Neural crest cell (in vitro differentiated cells): Measurements from ENCODE around the gene WNT2B. TPM values are rescaled to one million over a fixed set of nuclear protein-coding genes. Genes with fewer than 3 reads are reported as not detected.
"Not testable (repeated sequence)": the region's sequence is repeated elsewhere in the genome, so short reads cannot be mapped to it uniquely, and the experiment has no call there.

ENCODE experiments used
- DNase-seq: peaks from one replicate; pipeline ENCODE4 v3.0.0; 2021; ENCODE audit warnings: low read depth, mixed read lengths, low spot score
- H3K27ac Mint-ChIP-seq: one replicate; pipeline ENCODE4 v1.8.0; 2021; ENCODE audit warnings: mild to moderate bottlenecking, mixed read lengths; ENCODE audit not compliant: unreplicated experiment
- H3K27me3 Mint-ChIP-seq: 2 replicates; pipeline ENCODE4 v1.8.0; 2021; ENCODE audit warnings: low read depth, mild to moderate bottlenecking, mixed read lengths
- H3K36me3 Mint-ChIP-seq: 2 replicates; pipeline ENCODE4 v1.8.0; 2021; ENCODE audit warnings: low read depth, mild to moderate bottlenecking, mixed read lengths
- H3K4me1 Mint-ChIP-seq: 2 replicates; pipeline ENCODE4 v1.8.0; 2021; ENCODE audit warnings: mixed read lengths
- H3K4me3 Mint-ChIP-seq: one replicate; pipeline ENCODE4 v1.8.0; 2021; ENCODE audit warnings: mild to moderate bottlenecking, mixed read lengths
- H3K9me3 Mint-ChIP-seq: 2 replicates; pipeline ENCODE4 v1.8.0; 2021; ENCODE audit warnings: mixed read lengths
- CTCF ChIP-seq: fragments of 200-600 bp; sonication (generic); conservative IDR thresholded peaks from 2 replicates; pipeline ENCODE4 v1.5.0; 2021; ENCODE audit warnings: antibody characterized with exemption, mild to moderate bottlenecking
- total RNA-seq: library from RNA; stranded (reverse); gene quantifications from 2 replicates; pipeline ENCODE4 v1.2.1, GENCODE V29; 2021

WNT2B gene
- total RNA-seq, 1 donor from 2014 or later = 1.3 TPM

GRCh38 chr1:112465122-112465521 lies 43.6 kb upstream of the WNT2B start:
- Mint-ChIP-seq H3K27me3 (peaks cover 5% of the 10 kb centered on the region), H3K36me3 (no peaks in the 10 kb centered on the region), H3K4me3 (no peak overlapping the region), H3K27ac (no peak overlapping the region), H3K4me1 (peaks cover 20% of the 10 kb centered on the region), H3K9me3 (no peaks in the 10 kb centered on the region)
- no peak for TF ChIP-seq CTCF
- DNase-seq = no peak

- peak; percentile 95 for TF ChIP-seq CTCF
- Mint-ChIP-seq H3K9me3 (no peaks in the 10 kb centered on the region), H3K27ac (peak overlapping the region; percentile 90), H3K4me1 (peaks cover 20% of the 10 kb centered on the region), H3K4me3 (peak overlapping the region; percentile 65), H3K36me3 (no peaks in the 10 kb centered on the region), H3K27me3 (peaks cover 5% of the 10 kb centered on the region)
- peak; percentile 97 for DNase-seq
Observed at GRCh38 chr1:112466078-112466660, 42.6 kb upstream of the WNT2B start.

DNA sequence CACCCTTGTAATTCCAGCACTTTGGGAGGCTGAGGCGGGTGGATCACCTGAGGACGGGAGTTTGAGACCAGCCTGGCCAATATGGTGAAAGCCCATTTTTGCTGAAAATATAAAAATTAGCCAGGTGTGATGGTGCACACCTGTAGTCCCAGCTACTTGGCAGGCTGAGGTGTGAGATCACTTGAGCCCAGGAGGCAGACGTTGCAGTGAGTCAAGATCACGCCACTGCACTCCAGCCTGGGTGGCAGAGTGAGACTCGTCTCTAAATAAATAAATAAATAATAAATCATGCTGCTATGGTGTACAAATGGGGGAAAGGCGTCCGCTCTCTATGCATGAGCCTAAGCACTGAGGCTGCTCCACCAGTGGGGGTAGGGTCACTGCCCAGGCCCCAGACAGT lies 38.4 kb upstream of the WNT2B start:
- not testable (repeated sequence) for H3K27me3 Mint-ChIP-seq, DNase-seq, H3K36me3 Mint-ChIP-seq, H3K4me3 Mint-ChIP-seq, H3K27ac Mint-ChIP-seq, H3K9me3 Mint-ChIP-seq
- H3K4me1 Mint-ChIP-seq = peaks cover 17% of the 10 kb centered on the region

- no peaks in the 10 kb centered on the region for H3K9me3 Mint-ChIP-seq
- DNase-seq = no peak
- no peaks in the 10 kb centered on the region for H3K36me3 Mint-ChIP-seq
- peaks cover 5% of the 10 kb centered on the region for H3K27me3 Mint-ChIP-seq
- H3K27ac Mint-ChIP-seq = no peak overlapping the region
- no peak for TF ChIP-seq CTCF
- H3K4me1 Mint-ChIP-seq = peaks cover 10% of the 10 kb centered on the region
- H3K4me3 Mint-ChIP-seq = no peak overlapping the region
Observed at GRCh38 chr1:112470966-112471365, 37.8 kb upstream of the WNT2B start.

- TF ChIP-seq CTCF = no peak
- Mint-ChIP-seq H3K36me3 (peaks cover 4% of the 10 kb centered on the region), H3K27me3 (peaks cover 3% of the 10 kb centered on the region), H3K27ac (no peak overlapping the region), H3K9me3 (peaks cover 1% of the 10 kb centered on the region), H3K4me1 (no peaks in the 10 kb centered on the region), H3K4me3 (no peak overlapping the region)
- DNase-seq = no peak
Observed at GRCh38 chr1:112472142-112472541, 36.6 kb upstream of the WNT2B start.

DNA sequence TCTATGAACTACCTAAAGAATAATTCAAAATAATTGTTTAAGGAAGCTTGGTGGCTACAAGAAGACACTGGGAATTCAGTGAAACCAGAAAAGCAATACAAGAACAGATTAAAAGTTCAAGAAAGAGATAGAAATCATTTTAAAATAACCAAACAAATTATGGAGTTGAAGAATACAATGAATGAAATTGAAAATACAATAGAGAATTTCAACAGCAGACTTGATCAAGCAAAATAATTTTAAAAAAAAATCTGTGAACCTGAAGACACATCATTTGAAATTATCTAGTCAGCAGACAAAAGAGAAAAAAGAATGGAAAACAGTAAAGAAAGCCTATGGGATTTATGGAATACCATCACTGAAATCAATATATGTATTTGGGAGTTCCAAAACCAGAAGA lies 31.2 kb upstream of the WNT2B start:
- Mint-ChIP-seq H3K27me3 (peaks cover 2% of the 10 kb centered on the region), H3K9me3 (peaks cover 17% of the 10 kb centered on the region), H3K27ac (no peak overlapping the region), H3K4me3 (no peak overlapping the region), H3K4me1 (no peaks in the 10 kb centered on the region), H3K36me3 (peaks cover 19% of the 10 kb centered on the region)
- TF ChIP-seq CTCF = no peak
- DNase-seq = no peak
